Activated CD8-positive, alpha-beta T cell treated with anti-CD3 and anti-CD28 coated beads for 36 hours (primary cell): ENCODE results near the gene ST6GALNAC1. TPM values are rescaled to one million over a fixed set of nuclear protein-coding genes. Genes with fewer than 3 reads are reported as not detected.

Source experiments
- ATAC-seq: fragments of 200-7000 bp; cut with Tn5 transposase; one replicate; pipeline ENCODE4 v1.10.0; 2021; ENCODE audit warnings: mild to moderate bottlenecking, moderate library complexity
- CTCF ChIA-PET: fragments of 350-600 bp; sonication (Branson Sonifier 250); formaldehyde crosslinking; loops from one replicate; lab custom pipeline; 2021; ENCODE audit warnings: antibody characterized with exemption; lab: Charles Lee
- POLR2A ChIA-PET: fragments of 350-600 bp; sonication (Branson Sonifier 250); formaldehyde crosslinking; loops from one replicate; lab custom pipeline; 2021; ENCODE audit warnings: antibody characterized with exemption; lab: Charles Lee
- DNase-seq: peaks from one replicate; pipeline ENCODE4 v3.0.0-alpha.2; 2020
- H3K27ac Mint-ChIP-seq: one replicate; pipeline ENCODE4 v1.8.0; 2021; ENCODE audit warnings: mild to moderate bottlenecking, mixed read lengths
- H3K27me3 Mint-ChIP-seq: one replicate; pipeline ENCODE4 v1.8.0; 2021; ENCODE audit warnings: mixed read lengths
- H3K36me3 Mint-ChIP-seq: one replicate; pipeline ENCODE4 v1.8.0; 2021; ENCODE audit warnings: low read depth, mixed read lengths
- H3K4me1 Mint-ChIP-seq: one replicate; pipeline ENCODE4 v1.8.0; 2021; ENCODE audit warnings: low read depth, mixed read lengths
- H3K4me3 Mint-ChIP-seq: one replicate; pipeline ENCODE4 v1.8.0; 2021; ENCODE audit warnings: mild to moderate bottlenecking, moderate library complexity, mixed read lengths
- H3K9me3 Mint-ChIP-seq: one replicate; pipeline ENCODE4 v1.8.0; 2021; ENCODE audit warnings: mixed read lengths
- CTCF ChIP-seq: fragments of 200-600 bp; IDR thresholded peaks from one replicate; pipeline ENCODE4 v1.8.0; 2022; ENCODE audit warnings: antibody characterized with exemption, mild to moderate bottlenecking
- intact Hi-C: fragments of 100-400 bp; cut with micrococcal nuclease; formaldehyde crosslinking; loops from one replicate; pipeline ENCODE4 v1.10.0; 2022
- total RNA-seq, 2 experiments: library from RNA; stranded (reverse); gene quantifications; one replicate each; pipeline ENCODE4 v1.2.3, GENCODE V29; 2021

Gene ST6GALNAC1
- total RNA-seq, 2 experiments from 2014 or later, result not detected

GRCh38 chr17:76635659-76636360 lies 7.7 kb downstream of the ST6GALNAC1 start:
- CTCF ChIA-PET, result interaction anchor here (2.6 to 3.4 kb wide), 2 partner anchors 11 to 46 kb away, joined by 10 to 16 read pairs; no protein-coding TSS in a partner anchor

GRCh38 chr17:76635039-76635438 lies 8.5 kb downstream of the ST6GALNAC1 start:
- Mint-ChIP-seq H3K4me1 (no peaks in the 10 kb centered on the region), H3K36me3 (no peaks in the 10 kb centered on the region), H3K27ac (no peak overlapping the region), H3K27me3 (no peaks in the 10 kb centered on the region), H3K9me3 (no peaks in the 10 kb centered on the region), H3K4me3 (no peak overlapping the region)
- DNase-seq (no peak), ATAC-seq (no peak)
- POLR2A ChIA-PET, result no interaction called here
- intact Hi-C loops, result no loop called here
- CTCF ChIA-PET, result interaction anchor here (2.6 to 3.4 kb wide), 2 partner anchors 10 to 47 kb away, joined by 10 to 16 read pairs; no protein-coding TSS in a partner anchor
- no peak for TF ChIP-seq CTCF

More at GRCh38 chr17:76635659-76636360, 7.7 kb downstream of the ST6GALNAC1 start:
- ATAC-seq, result no peak
- no peak for TF ChIP-seq CTCF
- H3K36me3 Mint-ChIP-seq, result no peaks in the 10 kb centered on the region
- no peaks in the 10 kb centered on the region for H3K9me3 Mint-ChIP-seq
- no peaks in the 10 kb centered on the region for H3K4me1 Mint-ChIP-seq
- no peak overlapping the region for H3K27ac Mint-ChIP-seq
- H3K27me3 Mint-ChIP-seq, result no peaks in the 10 kb centered on the region
- POLR2A ChIA-PET, result no interaction called here
- intact Hi-C loops, result no loop called here
- no peak for DNase-seq
- H3K4me3 Mint-ChIP-seq, result no peak overlapping the region

GRCh38 chr17:76633628-76634328 lies 9.8 kb downstream of the ST6GALNAC1 start:
- DNase-seq (no peak), ATAC-seq (no peak)
- Mint-ChIP-seq H3K27me3 (no peaks in the 10 kb centered on the region), H3K4me1 (no peaks in the 10 kb centered on the region), H3K36me3 (no peaks in the 10 kb centered on the region), H3K4me3 (no peak overlapping the region), H3K9me3 (no peaks in the 10 kb centered on the region), H3K27ac (no peak overlapping the region)
- intact Hi-C loops, result no loop called here
- POLR2A ChIA-PET, result no interaction called here
- no peak for TF ChIP-seq CTCF
- CTCF ChIA-PET, result interaction anchor here (1.2 to 3.4 kb wide), 3 partner anchors 9 to 167 kb away, joined by 3 to 16 read pairs (median 10); no protein-coding TSS in a partner anchor

- POLR2A ChIA-PET, result no interaction called here
- CTCF ChIA-PET, result interaction anchor here (0.7 to 1.2 kb wide), 3 partner anchors 9 to 109 kb away, joined by 3 to 8 read pairs (median 3); no protein-coding TSS in a partner anchor
- no peak for DNase-seq
Measured at GRCh38 chr17:76631821-76632565, 11.6 kb downstream of the ST6GALNAC1 start.

More at GRCh38 chr17:76631821-76632565, 11.6 kb downstream of the ST6GALNAC1 start:
- TF ChIP-seq CTCF, result no peak
- Mint-ChIP-seq H3K36me3 (no peaks in the 10 kb centered on the region), H3K27me3 (no peaks in the 10 kb centered on the region), H3K27ac (no peak overlapping the region), H3K9me3 (no peaks in the 10 kb centered on the region), H3K4me3 (no peak overlapping the region), H3K4me1 (no peaks in the 10 kb centered on the region)
- intact Hi-C loops, result no loop called here
- ATAC-seq, result no peak
